GM12874 (cell line): ENCODE measurements around the gene PRKAG2.

Source experiments
- TF ChIP-seq, protein P1 (sequence below): IDR thresholded peaks from 2 replicates; pipeline ENCODE4 v1.5.1; 2011; ENCODE audit warnings: low read depth, mild to moderate bottlenecking, control low read depth, low read length, moderate library complexity; ENCODE audit not compliant: insufficient read depth

Gene PRKAG2

DNA sequence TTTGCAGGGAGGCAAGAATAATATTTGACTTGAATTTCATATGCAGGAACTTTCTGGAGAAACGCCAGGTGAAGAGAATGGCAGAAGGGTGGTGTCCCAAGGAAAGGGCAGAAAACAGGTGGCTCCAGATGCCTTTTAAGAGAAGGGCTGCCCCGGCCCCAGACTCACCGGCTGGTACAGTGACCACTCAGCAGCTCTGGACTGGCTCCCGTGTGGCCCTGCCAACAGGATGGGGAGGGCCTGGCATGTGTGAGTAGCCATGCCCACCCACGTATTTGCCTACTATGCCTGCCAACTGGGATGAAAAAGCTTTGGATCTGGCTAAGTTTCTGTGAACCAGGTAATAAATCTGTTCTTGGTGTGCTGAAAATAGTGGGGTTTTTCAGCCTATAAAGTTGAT is 159.5 kb downstream of the PRKAG2 start:
- TF ChIP-seq, protein P1, sequence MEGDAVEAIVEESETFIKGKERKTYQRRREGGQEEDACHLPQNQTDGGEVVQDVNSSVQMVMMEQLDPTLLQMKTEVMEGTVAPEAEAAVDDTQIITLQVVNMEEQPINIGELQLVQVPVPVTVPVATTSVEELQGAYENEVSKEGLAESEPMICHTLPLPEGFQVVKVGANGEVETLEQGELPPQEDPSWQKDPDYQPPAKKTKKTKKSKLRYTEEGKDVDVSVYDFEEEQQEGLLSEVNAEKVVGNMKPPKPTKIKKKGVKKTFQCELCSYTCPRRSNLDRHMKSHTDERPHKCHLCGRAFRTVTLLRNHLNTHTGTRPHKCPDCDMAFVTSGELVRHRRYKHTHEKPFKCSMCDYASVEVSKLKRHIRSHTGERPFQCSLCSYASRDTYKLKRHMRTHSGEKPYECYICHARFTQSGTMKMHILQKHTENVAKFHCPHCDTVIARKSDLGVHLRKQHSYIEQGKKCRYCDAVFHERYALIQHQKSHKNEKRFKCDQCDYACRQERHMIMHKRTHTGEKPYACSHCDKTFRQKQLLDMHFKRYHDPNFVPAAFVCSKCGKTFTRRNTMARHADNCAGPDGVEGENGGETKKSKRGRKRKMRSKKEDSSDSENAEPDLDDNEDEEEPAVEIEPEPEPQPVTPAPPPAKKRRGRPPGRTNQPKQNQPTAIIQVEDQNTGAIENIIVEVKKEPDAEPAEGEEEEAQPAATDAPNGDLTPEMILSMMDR: no peak

DNA sequence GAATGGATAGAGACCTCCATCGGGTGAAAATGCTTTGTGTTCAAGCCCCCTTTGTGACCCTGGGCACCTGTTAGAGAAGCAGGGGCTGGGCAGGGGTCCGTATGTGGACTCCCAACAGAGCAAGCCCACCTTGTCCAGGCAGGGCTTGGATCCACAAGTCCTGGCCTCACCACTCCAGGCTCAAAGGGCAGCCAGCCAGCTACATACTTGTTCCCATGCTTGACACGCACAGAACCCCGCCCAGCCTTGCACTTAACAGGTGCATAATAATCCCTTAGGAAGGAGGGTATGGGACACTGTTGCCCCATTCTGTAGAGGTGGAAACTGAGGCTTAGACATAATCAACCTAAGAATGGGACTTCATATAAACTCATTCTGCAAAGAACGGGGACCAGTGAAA is 160.6 kb downstream of the PRKAG2 start:
- TF ChIP-seq, protein P1: no peak

DNA sequence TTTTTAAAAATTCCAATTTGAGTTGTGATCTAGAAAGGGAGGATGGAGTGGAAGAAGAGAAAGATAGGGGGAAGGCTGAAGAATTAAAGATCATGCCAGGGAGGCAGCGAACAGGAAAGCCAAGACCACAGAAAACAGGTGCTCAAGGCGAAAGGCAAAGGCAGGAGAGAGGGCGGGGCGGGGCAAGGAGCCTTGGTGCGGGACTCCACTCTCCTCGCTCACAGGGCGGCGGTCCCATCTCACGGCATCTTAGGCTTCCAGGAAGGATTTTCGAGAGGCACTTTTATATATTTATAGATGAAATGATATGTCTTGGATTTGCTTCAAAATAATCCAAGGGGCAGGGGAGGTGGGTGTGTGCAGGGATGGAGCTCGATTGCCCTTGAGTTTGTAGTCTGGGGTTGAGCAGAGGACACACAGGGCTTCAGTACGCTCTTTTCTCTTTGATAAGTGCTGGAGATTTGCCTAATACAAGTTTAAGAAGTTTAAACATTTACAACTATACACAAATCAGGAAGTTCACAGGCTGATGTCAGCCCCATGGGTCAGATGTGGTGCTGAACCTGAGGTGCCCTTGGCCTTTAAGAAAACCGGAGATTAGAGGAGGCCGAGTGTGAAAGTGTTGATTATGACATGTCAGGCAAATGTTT is 161.1 kb downstream of the PRKAG2 start:
- TF ChIP-seq, protein P1: no peak

DNA sequence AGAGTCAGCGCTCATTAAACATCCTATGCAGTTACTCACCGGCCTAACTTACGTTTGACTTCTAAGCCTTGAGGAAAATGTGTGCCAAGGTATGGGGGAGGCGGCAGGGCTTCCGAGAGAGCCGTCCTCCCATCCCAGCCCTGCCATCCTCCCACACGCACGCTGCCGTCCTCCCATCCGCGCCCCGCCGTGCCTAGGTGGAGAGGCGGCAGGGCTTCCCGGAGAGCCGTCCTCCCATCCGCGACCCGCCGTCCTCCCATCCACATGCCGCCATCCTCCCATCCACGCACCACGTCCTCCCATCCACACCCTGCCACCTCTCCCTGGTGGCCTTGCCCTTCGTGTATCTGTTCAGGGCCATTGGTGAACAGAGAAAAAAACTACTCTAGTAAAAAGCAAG is 162.7 kb downstream of the PRKAG2 start:
- TF ChIP-seq, protein P1: no peak

DNA sequence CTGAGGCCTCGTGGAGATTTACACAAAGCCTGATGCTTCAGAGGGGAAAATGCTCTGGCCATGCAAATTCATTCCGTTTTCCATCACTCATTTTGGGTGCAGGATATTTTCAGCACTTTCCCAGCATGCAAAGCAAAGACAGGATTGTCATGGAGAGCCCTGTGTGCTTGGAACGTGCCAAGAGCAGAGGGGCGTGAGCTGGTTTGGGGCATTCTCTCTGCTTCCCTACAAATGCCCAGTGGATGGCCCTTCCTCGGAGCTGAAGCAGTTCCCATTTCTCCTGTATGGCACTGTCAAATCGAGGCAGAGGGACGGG is 164.1 kb downstream of the PRKAG2 start:
- TF ChIP-seq, protein P1: no peak

DNA sequence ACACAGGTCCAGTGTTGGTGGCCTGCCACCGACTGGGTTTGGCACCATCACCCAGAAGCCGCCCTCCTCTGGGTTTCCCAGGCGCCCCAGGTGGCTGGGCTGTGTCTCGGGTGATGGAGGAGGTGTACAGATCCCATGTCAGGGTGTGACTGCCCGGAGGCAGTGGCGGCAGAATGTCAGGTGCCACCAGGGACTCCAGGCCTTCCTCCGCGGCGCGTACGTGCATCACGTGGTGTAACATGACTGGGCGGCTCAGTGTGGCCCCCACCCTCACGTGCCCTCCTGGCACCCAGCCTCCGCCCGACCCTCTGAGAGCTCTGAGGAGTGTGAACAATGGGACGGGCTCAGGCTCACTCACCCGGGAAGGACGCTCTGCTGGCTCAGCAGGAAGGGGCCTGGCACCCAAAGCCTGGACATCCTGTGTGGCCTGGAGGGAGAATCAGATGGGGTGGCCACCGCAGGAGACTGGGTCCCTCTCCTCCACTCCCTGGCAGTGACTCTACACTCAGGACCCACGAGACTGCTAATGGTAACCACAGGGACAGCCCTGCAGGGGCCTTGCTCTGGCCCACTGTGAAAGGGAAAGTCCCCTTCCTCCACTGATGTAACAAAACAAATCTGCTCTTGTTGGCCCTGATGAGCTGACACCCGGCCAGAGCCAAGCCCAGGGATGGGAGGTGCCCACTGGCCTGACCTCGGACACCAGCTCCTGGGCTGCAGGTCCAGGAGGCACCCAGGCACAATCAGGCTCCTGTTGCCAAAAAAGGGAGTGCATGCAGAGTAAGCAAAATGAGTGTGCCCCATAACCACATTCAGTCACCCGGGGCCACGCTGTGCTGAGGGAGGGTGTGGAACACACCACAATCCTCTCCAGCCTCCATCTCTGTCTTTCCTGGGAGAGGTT is 164.8 kb downstream of the PRKAG2 start:
- TF ChIP-seq, protein P1: no peak

DNA sequence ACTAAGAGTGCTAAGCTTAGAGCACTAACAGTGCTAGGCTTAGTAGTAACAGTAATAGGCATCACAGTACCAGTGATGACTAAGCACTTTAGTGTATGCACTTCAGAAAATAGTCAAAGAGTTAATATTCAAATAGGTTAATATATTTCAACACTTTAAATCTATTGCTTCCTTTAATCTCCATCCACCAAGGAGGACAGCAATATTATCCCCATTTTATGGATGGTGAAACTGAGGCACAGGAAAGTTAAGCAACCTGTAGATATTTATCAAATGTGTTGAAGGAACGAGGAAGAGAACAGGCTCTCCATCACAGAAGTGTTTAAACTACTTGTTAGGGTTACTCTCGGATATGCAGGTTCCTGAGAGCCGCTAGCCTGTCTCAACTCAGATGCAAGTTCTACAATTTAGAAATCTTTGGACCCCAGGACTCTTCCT is 165.5 kb downstream of the PRKAG2 start:
- TF ChIP-seq, protein P1: no peak
